Activated effector memory CD4-positive, alpha-beta T cell treated with anti-CD3 and anti-CD28 coated beads, Interleukin-2, amount 50 U/mL, for 16 hours (primary cell): ENCODE results near the gene RARS1.
"Not testable (repeated sequence)": the region's sequence is repeated elsewhere in the genome, so short reads cannot be mapped to it uniquely, and the experiment has no call there.

Experiments used
- DNase-seq: peaks from one replicate; pipeline ENCODE4 v3.0.0-alpha.2; 2020

RARS1 gene

GRCh38 chr5:168482361-168482760, 3.9 kb upstream of the RARS1 start:
- DNase-seq, result no peak

- no peak for DNase-seq
These were observed 2.8 kb downstream of the RARS1 start for GRCh38 chr5:168489059-168489458.

- DNase-seq, result no peak
These were observed 7.8 kb downstream of the RARS1 start for GRCh38 chr5:168494057-168494555.

- no peak for DNase-seq
These were observed 16.4 kb downstream of the RARS1 start for GRCh38 chr5:168502563-168503237.

GRCh38 chr5:168513861-168514428, 27.7 kb downstream of the RARS1 start:
- no peak for DNase-seq

- DNase-seq, result no peak
These were observed 39.6 kb downstream of the RARS1 start for GRCh38 chr5:168525856-168526255.

GRCh38 chr5:168527756-168528295, 41.6 kb downstream of the RARS1 start:
- DNase-seq, result no peak

GRCh38 chr5:168528521-168529373, 42.5 kb downstream of the RARS1 start, which contains the start of gene FBLL1:
TSS of gene FBLL1 (plus strand) at chr5:168529305. CDS start at chr5:168529505, 200 bp downstream.
- DNase-seq, result peak; percentile 66

GRCh38 chr5:168529374-168530234, 43.3 kb downstream of the RARS1 start:
- no peak for DNase-seq

- DNase-seq, result no peak
These were observed 44.4 kb downstream of the RARS1 start for GRCh38 chr5:168530621-168531150.

- DNase-seq, result no peak
These were observed 44.9 kb downstream of the RARS1 start for GRCh38 chr5:168531191-168531590.

- no peak for DNase-seq
These were observed 46.0 kb downstream of the RARS1 start for GRCh38 chr5:168531987-168532864.

- DNase-seq, result not testable (repeated sequence)
These were observed 48.1 kb downstream of the RARS1 start for GRCh38 chr5:168534351-168534750.

- DNase-seq, result no peak
These were observed 50.9 kb downstream of the RARS1 start for GRCh38 chr5:168537176-168537575.

- no peak for DNase-seq
These were observed 63.3 kb downstream of the RARS1 start for GRCh38 chr5:168549554-168549953.

GRCh38 chr5:168550656-168551055, 64.4 kb downstream of the RARS1 start:
- DNase-seq, result no peak

- no peak for DNase-seq
These were observed 65.9 kb downstream of the RARS1 start for GRCh38 chr5:168552146-168552545.

- DNase-seq, result no peak
These were observed 67.3 kb downstream of the RARS1 start for GRCh38 chr5:168553377-168554130.

- DNase-seq, result no peak
These were observed 71.1 kb downstream of the RARS1 start for GRCh38 chr5:168557389-168557788.

GRCh38 chr5:168562279-168562678, 76.0 kb downstream of the RARS1 start:
- DNase-seq, result no peak
